ENCODE data around the gene DBP.

DBP gene

DNA sequence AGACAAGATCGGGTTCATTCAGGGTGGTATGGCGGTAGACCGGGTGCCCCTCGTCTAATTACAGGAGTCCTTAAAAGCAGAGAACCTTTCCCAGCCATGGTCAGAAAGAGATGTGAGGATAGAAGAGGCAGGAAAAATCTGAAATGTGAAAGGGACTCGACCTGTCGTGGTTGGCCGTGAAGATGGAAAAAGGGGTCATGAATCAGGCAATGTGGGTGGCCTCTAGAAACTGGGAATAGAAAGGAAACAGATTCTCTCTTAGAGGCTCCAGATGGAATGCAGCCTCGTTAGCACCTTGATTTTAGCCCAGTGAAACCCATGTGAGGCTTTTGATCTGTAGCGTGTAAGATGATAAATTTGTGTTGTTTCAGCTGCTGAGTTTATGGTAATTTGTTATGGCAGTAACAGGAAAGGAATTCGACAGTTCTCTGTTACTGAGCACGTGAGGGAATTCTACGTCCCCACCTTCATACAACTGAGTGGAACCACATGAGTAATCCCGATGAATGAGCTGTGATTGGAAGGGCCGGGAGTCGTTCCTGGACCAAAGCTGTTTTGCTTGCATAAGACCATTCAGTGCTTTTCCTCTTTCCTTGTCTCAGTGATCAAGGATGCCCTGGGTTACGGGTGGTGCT lies 19.8 kb upstream of the DBP start:
- H3K4me1 Mint-ChIP-seq, result peaks cover 11 to 14% of the 10 kb centered on the region in 2 donors
- no peaks in the 10 kb centered on the region for H3K36me3 Mint-ChIP-seq
- H3K27me3 Mint-ChIP-seq, result no peaks in the 10 kb centered on the region
- DNase-seq (no peak), ATAC-seq (replicated peaks) (no peak)
- H3K27ac Mint-ChIP-seq, result no peak overlapping the region
- H3K9me3 Mint-ChIP-seq, result no peaks in the 10 kb centered on the region
- no peak overlapping the region for H3K4me3 Mint-ChIP-seq

DNA sequence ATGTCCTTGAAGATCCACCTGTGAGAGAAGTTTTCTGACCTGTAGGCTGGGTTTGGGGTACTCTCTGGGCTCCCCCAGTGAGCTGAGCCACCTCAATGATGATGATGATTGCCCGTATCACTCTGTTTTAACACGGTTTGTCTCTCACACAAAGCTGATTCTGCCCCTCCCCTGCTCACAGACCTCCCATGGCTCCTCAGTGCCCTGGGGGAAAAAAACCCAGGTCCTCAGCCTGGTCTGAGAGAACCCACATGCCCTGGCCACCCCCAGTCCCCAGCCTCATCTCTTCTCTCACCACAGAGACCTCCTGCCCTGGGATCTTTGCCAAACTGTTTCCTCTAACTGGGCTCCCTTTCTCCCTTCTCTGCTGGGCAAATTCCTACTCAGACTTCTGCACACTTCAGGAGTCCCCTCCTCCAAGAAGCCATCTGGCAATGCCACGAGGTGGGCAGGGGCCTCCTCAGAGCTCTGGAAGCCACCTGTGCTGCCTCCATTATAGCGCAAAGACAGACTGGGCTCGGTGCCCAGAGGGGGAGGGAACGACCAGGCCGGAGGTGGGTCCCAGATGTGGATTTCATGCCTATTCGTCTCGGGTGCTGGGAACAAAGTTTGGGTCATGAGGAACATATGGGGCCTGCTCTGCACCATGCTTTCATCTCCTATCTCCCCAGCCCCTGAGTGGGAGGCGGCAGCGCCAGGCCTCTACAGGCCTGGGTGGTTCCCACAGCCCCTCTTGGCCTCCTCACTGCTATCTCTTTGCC lies 17.3 kb upstream of the DBP start:
- H3K27ac Mint-ChIP-seq, result peak overlapping the region; percentile 31
- DNase-seq, result no peak
- no peak overlapping the region for H3K4me3 Mint-ChIP-seq

DNA sequence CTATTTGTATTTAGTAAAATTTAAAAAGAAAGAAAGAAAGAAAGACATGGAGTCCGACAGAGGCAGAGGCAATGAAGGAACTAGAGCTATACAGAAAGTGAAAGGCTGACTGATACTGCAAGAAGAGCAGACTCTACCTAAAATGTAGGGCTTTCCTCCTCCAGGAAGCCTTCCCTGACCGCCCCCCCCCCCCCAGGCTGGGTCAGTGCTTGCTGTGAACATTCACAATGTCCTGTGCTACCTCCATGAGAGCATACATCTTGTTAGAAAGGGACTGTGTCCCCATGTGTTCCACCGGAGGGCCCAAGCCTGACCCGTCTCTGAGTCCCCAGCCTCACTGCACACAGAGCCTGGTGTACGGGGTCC lies 14.5 kb upstream of the DBP start:
- H3K4me1 Mint-ChIP-seq, result peaks cover 19 to 21% of the 10 kb centered on the region in 2 donors
- H3K4me3 Mint-ChIP-seq, result no peak overlapping the region
- no peak for DNase-seq
- H3K36me3 Mint-ChIP-seq, result no peaks in the 10 kb centered on the region
- no peaks in the 10 kb centered on the region for H3K27me3 Mint-ChIP-seq
- no peaks in the 10 kb centered on the region for H3K9me3 Mint-ChIP-seq
- ATAC-seq (replicated peaks), result no peak
- H3K27ac Mint-ChIP-seq, result no peak overlapping the region

More for the DNA sequence above, 17.3 kb upstream of the DBP start:
- no peak for ATAC-seq (replicated peaks)
- Mint-ChIP-seq H3K4me1 (peaks cover 11 to 14% of the 10 kb centered on the region in 2 donors), H3K27me3 (no peaks in the 10 kb centered on the region), H3K36me3 (no peaks in the 10 kb centered on the region), H3K9me3 (no peaks in the 10 kb centered on the region)

DNA sequence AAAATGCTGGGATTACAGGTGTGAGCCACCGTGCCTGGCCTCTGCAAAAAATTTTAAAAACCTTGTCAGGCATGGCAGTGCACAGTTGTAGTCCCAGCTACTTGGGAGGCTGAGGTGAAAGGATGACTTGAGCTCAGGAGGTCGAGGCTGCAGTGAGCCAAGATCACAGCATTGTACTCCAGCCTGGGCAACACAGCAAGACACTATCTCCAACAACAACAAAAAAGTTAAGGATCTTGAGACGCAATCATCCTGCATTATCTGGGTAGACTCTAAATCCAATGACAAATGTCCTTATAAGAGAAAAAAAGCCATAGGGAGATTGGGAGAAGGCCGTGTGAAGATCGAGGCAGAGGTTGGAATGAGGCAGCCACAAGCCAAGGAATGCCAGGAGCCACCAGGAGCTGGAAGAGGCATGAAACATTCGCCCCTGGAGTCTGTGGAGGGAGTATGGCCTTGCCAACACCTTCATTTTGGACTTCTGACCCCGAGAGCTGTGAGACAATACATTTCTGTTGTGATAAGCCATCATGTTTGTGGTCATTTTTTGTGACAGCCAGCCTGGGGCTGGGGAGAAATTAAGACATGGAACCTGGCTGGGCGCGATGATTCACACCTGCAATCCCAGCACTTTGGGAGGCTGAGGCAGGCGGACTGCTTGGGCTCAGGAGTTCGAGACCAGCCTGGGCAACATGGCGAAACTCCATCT lies 13.9 kb upstream of the DBP start:
- no peak for ATAC-seq (replicated peaks)
- Mint-ChIP-seq H3K36me3 (no peaks in the 10 kb centered on the region), H3K27me3 (no peaks in the 10 kb centered on the region), H3K27ac (peak overlapping the region; percentile 27), H3K9me3 (no peaks in the 10 kb centered on the region), H3K4me1 (peaks cover 22 to 26% of the 10 kb centered on the region in 2 donors), H3K4me3 (no peak overlapping the region)
- no peak for DNase-seq

DNA sequence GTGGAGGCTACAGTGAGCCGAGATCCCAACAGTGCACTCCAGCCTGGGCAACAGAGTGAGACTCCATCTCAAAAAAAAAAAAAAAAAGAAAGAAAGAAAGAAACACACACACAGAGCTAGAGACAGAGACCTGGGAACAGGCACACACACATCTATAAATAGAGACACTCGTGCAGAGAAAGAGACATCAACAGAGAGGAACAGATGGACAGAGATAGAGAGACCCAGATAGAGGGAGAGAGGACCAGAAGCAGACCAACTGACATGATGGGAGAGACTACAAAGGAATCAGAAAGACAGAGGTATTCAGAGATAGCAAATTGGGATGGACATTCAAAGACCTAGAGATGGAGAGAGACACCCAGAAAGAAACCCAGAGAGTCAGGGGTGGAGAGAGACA lies 11.0 kb upstream of the DBP start:
- Mint-ChIP-seq H3K27me3 (no peaks in the 10 kb centered on the region), H3K4me3 (peak overlapping the region in 1 of 2 donors; percentile 19), H3K9me3 (no peaks in the 10 kb centered on the region), H3K4me1 (peaks cover 32 to 45% of the 10 kb centered on the region in 2 donors), H3K36me3 (no peaks in the 10 kb centered on the region), H3K27ac (peak overlapping the region; percentile 60)
- DNase-seq (no peak), ATAC-seq (replicated peaks) (no peak)

DNA sequence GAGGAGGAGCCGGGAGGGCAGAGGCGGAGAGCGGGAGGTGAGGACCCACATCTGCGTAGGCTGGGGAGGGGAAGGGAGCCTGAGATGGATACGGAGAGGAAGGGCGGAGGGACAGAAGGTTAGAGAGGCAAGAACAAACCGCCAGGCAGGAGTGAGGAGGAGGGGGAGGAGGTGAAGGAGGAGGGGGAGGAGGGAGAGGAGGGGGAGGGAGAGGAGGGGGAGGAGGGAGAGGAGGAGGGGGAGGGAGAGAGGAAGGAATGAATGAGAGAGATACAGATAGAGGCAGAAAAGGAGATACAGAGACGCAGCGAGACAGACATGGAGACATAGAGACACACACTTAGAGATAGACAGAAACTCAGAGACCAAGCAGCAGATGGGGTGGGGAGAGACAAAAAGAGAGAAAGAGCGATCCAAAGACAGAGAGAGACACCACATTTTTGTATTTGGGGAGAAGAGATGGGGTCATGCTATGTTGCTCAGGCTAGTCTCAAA lies 9.6 kb upstream of the DBP start:
- no peak for DNase-seq
- H3K27me3 Mint-ChIP-seq, result no peaks in the 10 kb centered on the region
- ATAC-seq (replicated peaks), result no peak
- peak overlapping the region; percentile 80 to 89 for H3K4me3 Mint-ChIP-seq
- H3K36me3 Mint-ChIP-seq, result no peaks in the 10 kb centered on the region
- peaks cover 30 to 38% of the 10 kb centered on the region in 2 donors for H3K4me1 Mint-ChIP-seq
- H3K27ac Mint-ChIP-seq, result peak overlapping the region; percentile 53
- no peaks in the 10 kb centered on the region for H3K9me3 Mint-ChIP-seq

DNA sequence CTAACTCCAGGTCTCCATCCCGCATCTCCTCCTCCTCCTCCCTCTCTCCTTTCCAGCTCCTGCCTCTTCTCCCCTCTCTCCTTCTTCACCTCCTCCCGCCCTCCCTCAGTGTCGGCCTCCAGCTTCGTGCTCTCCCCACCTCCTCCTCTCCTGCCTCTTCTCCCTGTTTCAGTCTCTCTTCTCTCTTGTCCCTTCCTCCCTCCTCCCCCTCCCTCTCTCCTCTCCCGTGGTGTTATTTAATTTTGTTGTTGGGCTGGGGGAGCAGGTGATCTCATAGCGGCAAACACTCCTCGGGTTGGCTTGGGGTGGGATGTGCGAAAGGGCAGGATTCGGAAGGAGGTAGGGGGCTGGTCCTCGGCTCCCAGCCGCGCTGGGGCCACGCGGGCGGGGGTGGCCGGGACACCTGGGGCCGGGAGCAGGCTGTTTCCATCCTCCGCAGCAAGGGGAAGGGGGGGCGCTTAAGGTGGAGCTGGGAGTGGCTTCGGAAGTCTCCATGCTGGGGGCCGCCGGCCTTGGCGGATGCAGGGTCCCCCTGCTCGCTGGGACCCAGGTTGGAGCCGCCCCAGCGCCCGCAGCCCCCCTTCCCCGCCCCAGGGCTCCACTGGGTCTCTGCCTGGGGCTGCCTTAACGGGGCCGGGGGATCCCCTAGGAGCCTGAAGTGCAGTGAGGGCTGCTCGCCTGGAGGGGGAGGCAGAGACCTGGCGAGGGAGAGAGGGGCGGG lies 9.0 kb upstream of the DBP start, which contains the start of gene CA11:
Gene CA11 (minus strand): TSS at position 187 of the 721 bp plus-strand sequence. CDS start 555 bp downstream, outside the sequence.
- peak; percentile 91 for DNase-seq
- H3K27me3 Mint-ChIP-seq, result no peaks in the 10 kb centered on the region
- H3K36me3 Mint-ChIP-seq, result peaks cover 0 to 2% of the 10 kb centered on the region in 2 donors
- peaks cover 28 to 38% of the 10 kb centered on the region in 2 donors for H3K4me1 Mint-ChIP-seq
- H3K27ac Mint-ChIP-seq, result peak within 1 kb of the TSS; percentile 72
- peak within 1 kb of the TSS; percentile 80 to 89 for H3K4me3 Mint-ChIP-seq
- H3K9me3 Mint-ChIP-seq, result no peaks in the 10 kb centered on the region
- ATAC-seq (replicated peaks), result peak; percentile 80 to 86

DNA sequence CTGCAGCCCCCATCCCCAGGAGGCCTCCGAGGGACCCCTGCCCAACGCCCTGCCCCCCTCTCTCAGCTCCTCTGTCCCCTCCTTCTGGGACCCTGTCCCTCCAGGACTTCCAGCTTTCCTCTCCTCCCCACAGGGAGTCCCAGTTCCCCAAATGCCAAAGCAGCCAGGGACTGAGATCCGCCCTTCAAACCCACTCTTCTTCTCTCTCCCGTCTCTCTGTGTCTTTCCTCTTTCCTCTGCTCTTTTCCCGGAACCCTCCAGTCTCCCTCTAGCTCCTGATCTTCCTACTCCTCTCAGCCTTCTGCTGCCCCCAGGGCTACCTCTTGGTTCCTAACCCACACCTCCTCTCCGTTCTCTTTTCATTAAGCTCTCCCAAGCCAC lies 8.4 kb upstream of the DBP start:
- peak overlapping the region; percentile 80 to 89 for H3K4me3 Mint-ChIP-seq
- no peaks in the 10 kb centered on the region for H3K27me3 Mint-ChIP-seq
- peak overlapping the region; percentile 72 for H3K27ac Mint-ChIP-seq
- DNase-seq (no peak), ATAC-seq (replicated peaks) (no peak)
- peaks cover 0 to 2% of the 10 kb centered on the region in 2 donors for H3K36me3 Mint-ChIP-seq
- H3K9me3 Mint-ChIP-seq, result no peaks in the 10 kb centered on the region
- H3K4me1 Mint-ChIP-seq, result peaks cover 25 to 38% of the 10 kb centered on the region in 2 donors

DNA sequence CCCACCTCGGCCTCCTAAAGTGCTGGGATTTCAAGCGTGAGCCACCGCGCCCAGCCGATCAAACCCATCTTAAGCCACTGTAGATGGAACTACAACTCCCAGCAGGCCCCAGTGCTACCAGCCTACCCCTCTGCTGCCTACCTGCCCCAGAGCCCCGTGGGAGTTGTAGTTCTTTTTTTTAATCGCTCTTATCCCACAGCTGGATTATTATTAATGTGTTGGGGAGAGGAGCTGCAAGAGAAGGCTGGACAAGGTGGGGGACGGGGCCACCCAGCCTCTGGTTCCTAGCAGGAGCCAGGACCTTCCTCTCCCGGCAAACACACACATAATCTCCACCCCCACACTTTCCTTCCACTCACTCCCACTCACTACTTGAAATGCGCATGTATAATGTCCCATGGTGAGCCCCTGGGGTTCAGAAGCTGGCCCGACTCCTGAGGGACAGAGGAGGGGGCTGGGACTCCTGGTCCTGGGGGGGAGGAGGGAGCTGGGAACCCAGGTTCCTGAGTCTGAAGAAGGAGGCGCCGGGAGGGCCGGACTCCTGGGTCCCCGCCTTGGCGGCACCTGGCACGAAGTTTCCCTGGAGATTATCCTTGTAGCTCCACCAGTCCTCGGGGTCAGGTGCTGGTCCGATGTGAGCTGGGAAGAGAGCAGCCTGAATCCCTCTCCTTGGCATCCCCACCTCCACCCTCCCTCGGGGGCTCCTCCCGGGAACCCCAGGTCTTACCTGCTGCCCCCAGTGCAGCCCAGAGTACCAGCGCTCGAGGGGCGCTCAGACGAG lies 7.8 kb upstream of the DBP start:
- H3K4me3 Mint-ChIP-seq, result peak overlapping the region; percentile 80 to 89
- H3K36me3 Mint-ChIP-seq, result peaks cover 0 to 3% of the 10 kb centered on the region in 2 donors
- H3K27ac Mint-ChIP-seq, result peak overlapping the region; percentile 72
- H3K27me3 Mint-ChIP-seq, result no peaks in the 10 kb centered on the region
- no peaks in the 10 kb centered on the region for H3K9me3 Mint-ChIP-seq
- ATAC-seq (replicated peaks), result peak; percentile 77 to 81
- DNase-seq, result peak; percentile 62
- peaks cover 26 to 39% of the 10 kb centered on the region in 2 donors for H3K4me1 Mint-ChIP-seq

DNA sequence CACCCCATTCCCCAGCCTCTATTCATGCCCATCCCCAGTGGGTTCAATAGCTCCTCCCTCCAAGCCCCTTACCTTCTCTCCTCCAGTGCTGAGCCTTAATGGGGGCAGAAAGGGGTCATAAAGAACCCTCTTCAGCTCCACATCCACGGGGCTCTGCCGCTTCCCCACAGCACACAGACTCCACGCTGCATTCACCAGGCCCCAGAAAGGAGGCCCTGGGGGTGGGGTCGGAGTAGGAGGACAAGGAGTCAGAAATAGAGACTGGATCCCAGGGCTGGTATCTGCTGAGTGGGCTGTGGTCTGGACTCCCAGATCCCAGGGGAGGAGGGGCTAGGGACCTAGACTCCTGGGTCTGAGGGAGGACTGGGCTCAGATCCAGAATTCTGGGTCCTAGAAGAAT lies 7.2 kb upstream of the DBP start:
- no peak overlapping the region for H3K4me3 Mint-ChIP-seq
- H3K9me3 Mint-ChIP-seq, result no peaks in the 10 kb centered on the region
- no peak overlapping the region for H3K27ac Mint-ChIP-seq
- no peak for DNase-seq
- H3K4me1 Mint-ChIP-seq, result peaks cover 30 to 40% of the 10 kb centered on the region in 2 donors
- peaks cover 0 to 5% of the 10 kb centered on the region in 2 donors for H3K36me3 Mint-ChIP-seq
- no peak for ATAC-seq (replicated peaks)
- no peaks in the 10 kb centered on the region for H3K27me3 Mint-ChIP-seq

DNA sequence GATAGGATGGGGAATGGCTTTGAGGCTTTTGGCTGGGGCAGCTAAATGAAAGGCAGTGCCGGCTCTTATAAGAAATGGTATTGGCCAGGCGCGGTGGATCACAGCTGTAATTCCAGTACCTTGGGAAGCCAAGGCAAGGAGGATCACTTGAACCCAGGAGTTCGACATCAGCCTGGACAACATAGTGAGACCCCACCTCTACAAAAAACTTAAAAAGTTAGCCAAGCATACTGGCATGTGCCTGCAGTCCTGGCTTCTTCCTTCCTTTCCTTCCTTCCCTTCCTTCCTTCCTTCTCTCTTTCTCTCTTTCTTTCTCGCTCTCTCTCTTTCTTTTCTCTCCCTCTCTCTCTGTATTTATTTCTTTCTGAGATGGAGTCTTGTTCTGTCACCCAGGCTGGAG lies 5.7 kb upstream of the DBP start:
- ATAC-seq (replicated peaks) (no peak), DNase-seq (no peak)
- peaks cover 8 to 9% of the 10 kb centered on the region in 2 donors for H3K9me3 Mint-ChIP-seq
- peaks cover 3 to 16% of the 10 kb centered on the region in 2 donors for H3K36me3 Mint-ChIP-seq
- no peak overlapping the region for H3K4me3 Mint-ChIP-seq
- no peaks in the 10 kb centered on the region for H3K27me3 Mint-ChIP-seq
- H3K27ac Mint-ChIP-seq, result peak overlapping the region; percentile 81
- H3K4me1 Mint-ChIP-seq, result peaks cover 38 to 52% of the 10 kb centered on the region in 2 donors

DNA sequence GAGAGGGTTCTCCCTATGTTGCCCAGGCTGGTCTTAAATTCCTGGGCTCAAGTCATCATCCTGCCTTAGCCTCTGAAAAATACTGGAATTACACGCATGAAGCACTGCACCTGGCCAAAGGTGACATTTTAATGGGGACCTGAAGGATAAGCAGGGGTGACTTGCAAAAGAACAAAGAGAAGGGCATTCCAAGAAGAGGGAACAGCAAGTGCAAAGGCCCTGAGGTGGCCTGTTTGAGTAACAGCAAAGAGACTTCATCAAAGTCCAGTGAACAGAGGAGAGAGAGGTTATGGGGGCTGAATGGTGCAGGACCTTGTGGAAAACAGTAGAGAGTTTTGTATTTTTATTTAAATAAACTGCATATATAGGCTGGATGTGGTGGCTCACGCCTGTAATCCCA lies 4.7 kb upstream of the DBP start:
- DNase-seq (no peak), ATAC-seq (replicated peaks) (no peak)
- Mint-ChIP-seq H3K9me3 (peaks cover 8 to 9% of the 10 kb centered on the region in 2 donors), H3K27me3 (no peaks in the 10 kb centered on the region), H3K4me3 (no peak overlapping the region), H3K27ac (no peak overlapping the region), H3K4me1 (peaks cover 36 to 53% of the 10 kb centered on the region in 2 donors), H3K36me3 (peaks cover 3 to 16% of the 10 kb centered on the region in 2 donors)
